GM12878 (cell line): ENCODE data around the gene B3GALT4. TPM values are rescaled to one million over a fixed set of nuclear protein-coding genes. Genes with fewer than 3 reads are reported as not detected.
A peak's percentile ranks its signal among the peaks of the same experiment; 100 is the strongest.

Source experiments
- CEBPB ChIP-seq, 2 experiments: fragments of 150-350 bp in 1 of 2; IDR thresholded peaks; 2 replicates each; pipeline ENCODE4 v1.6.1; 2012 to 2014; ENCODE audit warnings: low read depth in 2 of 2, low read length in 2 of 2, borderline replicate concordance in 1 of 2, inconsistent platforms in 1 of 2
- EGR1 ChIP-seq, 2 experiments: IDR thresholded peaks; 1 replicate in 1 of 2; 2 replicates in 1 of 2; pipeline ENCODE4 v1.6.1; 2011 to 2012; ENCODE audit warnings: low read depth in 2 of 2, low read length in 2 of 2, borderline replicate concordance in 1 of 2, mild to moderate bottlenecking in 1 of 2, moderate library complexity in 1 of 2
- EP300 ChIP-seq, 2 experiments: fragments of 150-350 bp in 1 of 2; IDR thresholded peaks; 2 replicates each; pipeline ENCODE4 v1.6.1; 2011 to 2012; ENCODE audit warnings: low read depth in 2 of 2, low read length in 2 of 2, borderline replicate concordance in 1 of 2, improper control_type of control experiment in 1 of 2, inconsistent platforms in 1 of 2; ENCODE audit not compliant: control insufficient read depth in 1 of 2
- GATAD2B ChIP-seq: fragments of 450-650 bp; conservative IDR thresholded peaks from 2 replicates; pipeline ENCODE4 v1.6.1; 2017; ENCODE audit warnings: low read depth, mild to moderate bottlenecking, moderate library complexity
- HCFC1 ChIP-seq: fragments of 150-350 bp; IDR thresholded peaks from 2 replicates; pipeline ENCODE4 v1.6.1; 2014; ENCODE audit warnings: low read length
- KAT2A ChIP-seq: conservative IDR thresholded peaks from 2 replicates; pipeline ENCODE4 v1.6.1; 2011; ENCODE audit warnings: low read depth, low read length; ENCODE audit not compliant: control insufficient read depth
- MTA2 ChIP-seq: fragments of 450-650 bp; IDR thresholded peaks from 2 replicates; pipeline ENCODE4 v1.6.1; 2016; ENCODE audit warnings: low read depth, mild to moderate bottlenecking, moderate library complexity
- MXI1 ChIP-seq: fragments of 150-350 bp; IDR thresholded peaks from 2 replicates; pipeline ENCODE4 v1.6.1; 2011; ENCODE audit warnings: low read depth, mild to moderate bottlenecking, inconsistent platforms, low read length, improper control_type of control experiment
- NBN ChIP-seq: fragments of 450-650 bp; IDR thresholded peaks from 2 replicates; pipeline ENCODE4 v1.6.1; 2016
- NFYA ChIP-seq: IDR thresholded peaks from 2 replicates; pipeline ENCODE4 v1.6.1; 2011; ENCODE audit warnings: low read depth, mild to moderate bottlenecking, low read length, improper control_type of control experiment, borderline replicate concordance
- NRF1 ChIP-seq: conservative IDR thresholded peaks from 2 replicates; pipeline ENCODE4 v1.6.1; 2011; ENCODE audit warnings: mild to moderate bottlenecking, low read depth, low read length, improper control_type of control experiment
- POLR2AphosphoS2 ChIP-seq: IDR thresholded peaks from 2 replicates; pipeline ENCODE4 v1.6.1; 2011; ENCODE audit warnings: low read depth, mild to moderate bottlenecking, low read length, improper control_type of control experiment, moderate library complexity
- SPI1 ChIP-seq: IDR thresholded peaks from 2 replicates; pipeline ENCODE4 v1.6.1; 2011; ENCODE audit warnings: low read depth, mild to moderate bottlenecking, low read length, moderate library complexity, borderline replicate concordance; ENCODE audit not compliant: insufficient read depth
- SREBF1 ChIP-seq: IDR thresholded peaks from 2 replicates; pipeline ENCODE4 v1.6.1; 2012; ENCODE audit warnings: mild to moderate bottlenecking, low read length
- SUPT20H ChIP-seq: IDR thresholded peaks from 2 replicates; pipeline ENCODE4 v1.6.1; 2011; ENCODE audit warnings: low read depth, mild to moderate bottlenecking, low read length, moderate library complexity, borderline replicate concordance; ENCODE audit not compliant: control insufficient read depth
- TARDBP ChIP-seq: IDR thresholded peaks from 2 replicates; pipeline ENCODE4 v1.6.1; 2016; ENCODE audit warnings: borderline replicate concordance
- TCF12 ChIP-seq: IDR thresholded peaks from 2 replicates; pipeline ENCODE4 v1.6.1; 2011; ENCODE audit warnings: low read depth, mild to moderate bottlenecking, low read length
- ZBED1 ChIP-seq: IDR thresholded peaks from 2 replicates; pipeline ENCODE4 v1.6.1; 2016; ENCODE audit warnings: borderline replicate concordance
- ZNF207 ChIP-seq: fragments of 450-650 bp; IDR thresholded peaks from 2 replicates; pipeline ENCODE4 v1.6.1; 2014; ENCODE audit warnings: antibody characterized with exemption, mild to moderate bottlenecking, borderline replicate concordance
- ZNF24 ChIP-seq: fragments of 450-650 bp; IDR thresholded peaks from 2 replicates; pipeline ENCODE4 v1.6.1; 2017; ENCODE audit warnings: antibody characterized with exemption, mild to moderate bottlenecking
- ZNF274 ChIP-seq: IDR thresholded peaks from one replicate; pipeline ENCODE4 v1.8.0; 2011; ENCODE audit not compliant: insufficient read length, insufficient read depth
- ZSCAN29 ChIP-seq: fragments of 450-650 bp; IDR thresholded peaks from 2 replicates; pipeline ENCODE4 v1.6.1; 2017; ENCODE audit warnings: mild to moderate bottlenecking, moderate library complexity
- polyA plus RNA-seq, 11 experiments: library from polyadenylated mRNA; depleted of rRNA in 4 of 11; unstranded in 6 of 11; stranded (reverse) in 5 of 11; fragments of >200 nt; fragmentation: Nextera tagmentation in 4 of 11; fragmentation: Illumina TruSeq in 1 of 11; extraction: Ambion mirVana in 4 of 11; extraction: Trizol in 1 of 11; gene quantifications; 1 replicate in 1 of 11; 2 replicates in 10 of 11; pipeline versions ENCODE4 v1.2.1 to v1.2.3, GENCODE V29; 2011 to 2016; ENCODE audit warnings: inconsistent platforms in 2 of 11, missing spikeins in 2 of 11, low read depth in 1 of 11
- total RNA-seq, 4 experiments: library from RNA; depleted of rRNA in 3 of 4; stranded (reverse); fragments of >200 nt in 3 of 4; fragmentation: Illumina TruSeq in 1 of 4; extraction: Trizol in 1 of 4; gene quantifications; 2 replicates each; pipeline versions ENCODE4 v1.2.1 to v1.2.3, GENCODE V29; 2013 to 2021
- TF ChIP-seq, protein P1 (sequence below), 3 experiments: IDR thresholded peaks in 2 of 3; conservative IDR thresholded peaks in 1 of 3; 2 replicates each; pipeline ENCODE4 v1.5.1; 2011; ENCODE audit warnings: low read depth in 3 of 3, low read length in 3 of 3, mild to moderate bottlenecking in 3 of 3, control low read depth in 2 of 3, moderate library complexity in 2 of 3, inconsistent platforms in 1 of 3, mixed read lengths in 1 of 3; ENCODE audit not compliant: control insufficient read depth in 2 of 3, insufficient read depth in 1 of 3; ENCODE audit errors: extremely low read depth in 1 of 3
- TF ChIP-seq, protein P2 (sequence below): IDR thresholded peaks from 2 replicates; pipeline ENCODE4 v1.6.1; 2011; ENCODE audit warnings: low read depth, mild to moderate bottlenecking, low read length, moderate library complexity, borderline replicate concordance; ENCODE audit errors: extremely low read depth
- TF ChIP-seq, protein P3 (sequence below): fragments of 450-650 bp; IDR thresholded peaks from 2 replicates; pipeline ENCODE4 v1.6.1; 2017; ENCODE audit warnings: mild to moderate bottlenecking
- TF ChIP-seq, protein P4 (sequence below): IDR thresholded peaks from 2 replicates; pipeline ENCODE4 v1.6.1; 2012; ENCODE audit warnings: low read depth, low read length, improper control_type of control experiment

B3GALT4 gene
- total and polyA plus RNA-seq, 10 of the 15 experiments (the other 5 are each of a cell fraction or from before 2014, with no cell fraction given): 0.27 to 8.2 (median 2.6) TPM

DNA sequence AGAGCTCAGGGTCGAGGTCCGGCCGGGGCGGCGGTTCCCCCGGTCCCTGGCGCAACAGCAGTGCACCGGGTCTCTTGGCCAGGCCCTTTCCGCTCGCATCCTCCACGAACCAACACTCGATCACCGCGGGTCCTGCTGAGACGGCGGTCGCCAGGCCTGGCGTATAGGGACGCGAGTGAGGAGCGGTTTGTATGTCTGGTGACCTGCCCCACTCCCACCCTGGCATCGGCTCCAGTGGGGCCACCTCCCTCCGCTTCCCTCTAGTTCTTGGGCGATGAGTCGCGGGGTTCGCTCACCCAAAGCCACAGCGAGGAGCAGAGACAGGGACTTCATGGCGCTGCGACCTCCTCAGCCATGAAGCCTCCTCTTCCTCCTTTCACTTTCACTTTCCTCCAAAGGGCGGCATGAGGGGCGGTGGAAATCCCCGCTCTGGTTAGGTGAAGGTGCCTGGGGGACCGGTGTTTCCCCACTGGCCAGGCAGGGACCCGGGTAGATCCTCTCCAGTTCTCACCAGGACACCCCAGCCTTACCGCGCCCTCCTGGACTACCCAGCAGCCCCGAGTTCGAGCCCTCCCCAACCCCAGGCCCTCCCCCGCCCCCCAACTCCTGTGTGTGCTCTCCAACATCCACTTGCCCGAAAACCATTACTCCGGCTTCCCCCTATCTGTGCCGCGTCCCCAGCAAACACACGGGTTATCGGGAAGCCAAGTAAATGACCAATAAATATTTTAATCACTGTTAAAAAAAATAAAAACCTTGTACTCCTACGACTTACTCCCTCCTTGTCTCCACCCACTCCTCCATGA is 37.0 kb downstream of the B3GALT4 start, which contains the start of gene TAPBP (continued):
- peak; percentile 86 for TF ChIP-seq GATAD2B
- no peak for TF ChIP-seq EP300 (IDR thresholded peaks at IDR 0.05; ENCODE audit: borderline replicate concordance in 1 of 2, control insufficient read depth in 1 of 2, low read depth in 2 of 2, low read length in 2 of 2)
- peak; percentile 59; the same call in 1 of the 2 replicates for TF ChIP-seq MXI1
- no peak for TF ChIP-seq ZNF24
- TF ChIP-seq KAT2A: no peak
- TF ChIP-seq ZNF274: no peak
- TF ChIP-seq NRF1: no peak
- TF ChIP-seq, protein P1, sequence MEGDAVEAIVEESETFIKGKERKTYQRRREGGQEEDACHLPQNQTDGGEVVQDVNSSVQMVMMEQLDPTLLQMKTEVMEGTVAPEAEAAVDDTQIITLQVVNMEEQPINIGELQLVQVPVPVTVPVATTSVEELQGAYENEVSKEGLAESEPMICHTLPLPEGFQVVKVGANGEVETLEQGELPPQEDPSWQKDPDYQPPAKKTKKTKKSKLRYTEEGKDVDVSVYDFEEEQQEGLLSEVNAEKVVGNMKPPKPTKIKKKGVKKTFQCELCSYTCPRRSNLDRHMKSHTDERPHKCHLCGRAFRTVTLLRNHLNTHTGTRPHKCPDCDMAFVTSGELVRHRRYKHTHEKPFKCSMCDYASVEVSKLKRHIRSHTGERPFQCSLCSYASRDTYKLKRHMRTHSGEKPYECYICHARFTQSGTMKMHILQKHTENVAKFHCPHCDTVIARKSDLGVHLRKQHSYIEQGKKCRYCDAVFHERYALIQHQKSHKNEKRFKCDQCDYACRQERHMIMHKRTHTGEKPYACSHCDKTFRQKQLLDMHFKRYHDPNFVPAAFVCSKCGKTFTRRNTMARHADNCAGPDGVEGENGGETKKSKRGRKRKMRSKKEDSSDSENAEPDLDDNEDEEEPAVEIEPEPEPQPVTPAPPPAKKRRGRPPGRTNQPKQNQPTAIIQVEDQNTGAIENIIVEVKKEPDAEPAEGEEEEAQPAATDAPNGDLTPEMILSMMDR (IDR thresholded peaks at IDR 0.05 in 2 of 3, conservative IDR thresholded peaks at IDR 0.05 in 1 of 3; ENCODE audit: control insufficient read depth in 2 of 3, extremely low read depth in 1 of 3, insufficient read depth in 1 of 3, low read depth in 3 of 3, low read length in 3 of 3): no peak
- peak; percentile 62; the same call in 1 of the 2 replicates for TF ChIP-seq SPI1
- no peak for TF ChIP-seq CEBPB (IDR thresholded peaks at IDR 0.05; ENCODE audit: borderline replicate concordance in 1 of 2, low read depth in 2 of 2, low read length in 2 of 2)
- TF ChIP-seq ZNF207: peak; percentile 76
- TF ChIP-seq ZBED1: 0 out of 2 replicates have a peak, but pooled peaks have one; percentile 54
- TF ChIP-seq, protein P2, sequence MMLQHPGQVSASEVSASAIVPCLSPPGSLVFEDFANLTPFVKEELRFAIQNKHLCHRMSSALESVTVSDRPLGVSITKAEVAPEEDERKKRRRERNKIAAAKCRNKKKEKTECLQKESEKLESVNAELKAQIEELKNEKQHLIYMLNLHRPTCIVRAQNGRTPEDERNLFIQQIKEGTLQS: no peak
- TF ChIP-seq, protein P3, sequence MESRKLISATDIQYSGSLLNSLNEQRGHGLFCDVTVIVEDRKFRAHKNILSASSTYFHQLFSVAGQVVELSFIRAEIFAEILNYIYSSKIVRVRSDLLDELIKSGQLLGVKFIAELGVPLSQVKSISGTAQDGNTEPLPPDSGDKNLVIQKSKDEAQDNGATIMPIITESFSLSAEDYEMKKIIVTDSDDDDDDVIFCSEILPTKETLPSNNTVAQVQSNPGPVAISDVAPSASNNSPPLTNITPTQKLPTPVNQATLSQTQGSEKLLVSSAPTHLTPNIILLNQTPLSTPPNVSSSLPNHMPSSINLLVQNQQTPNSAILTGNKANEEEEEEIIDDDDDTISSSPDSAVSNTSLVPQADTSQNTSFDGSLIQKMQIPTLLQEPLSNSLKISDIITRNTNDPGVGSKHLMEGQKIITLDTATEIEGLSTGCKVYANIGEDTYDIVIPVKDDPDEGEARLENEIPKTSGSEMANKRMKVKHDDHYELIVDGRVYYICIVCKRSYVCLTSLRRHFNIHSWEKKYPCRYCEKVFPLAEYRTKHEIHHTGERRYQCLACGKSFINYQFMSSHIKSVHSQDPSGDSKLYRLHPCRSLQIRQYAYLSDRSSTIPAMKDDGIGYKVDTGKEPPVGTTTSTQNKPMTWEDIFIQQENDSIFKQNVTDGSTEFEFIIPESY: no peak
- TF ChIP-seq SREBF1: no peak
- peak; percentile 24 for TF ChIP-seq HCFC1
- TF ChIP-seq, protein P4, sequence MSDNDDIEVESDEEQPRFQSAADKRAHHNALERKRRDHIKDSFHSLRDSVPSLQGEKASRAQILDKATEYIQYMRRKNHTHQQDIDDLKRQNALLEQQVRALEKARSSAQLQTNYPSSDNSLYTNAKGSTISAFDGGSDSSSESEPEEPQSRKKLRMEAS: peak; percentile 59; the same call in 1 of the 2 replicates
- peak; percentile 11; the same call in 1 of the 2 replicates for TF ChIP-seq TCF12
- no peak for TF ChIP-seq ZSCAN29
- no peak for TF ChIP-seq SUPT20H
- no peak for TF ChIP-seq POLR2AphosphoS2
- TF ChIP-seq MTA2: no peak; the same call in 1 of the 2 replicates
- TF ChIP-seq TARDBP: 0 out of 2 replicates have a peak, but pooled peaks have one; percentile 39
- TF ChIP-seq EGR1 (IDR thresholded peaks at IDR 0.05; ENCODE audit: borderline replicate concordance in 1 of 2, low read depth in 2 of 2, low read length in 2 of 2): 0 out of 3 replicates have a peak, but pooled peaks of 1 of the 2 experiments have one; percentile 15
- no peak for TF ChIP-seq NFYA
- peak; percentile 73; the same call in 1 of the 2 replicates for TF ChIP-seq NBN
